C1 segment of cervical spinal cord (tissue), 14 donors: ENCODE data around the gene ACBD6.
A peak's percentile ranks its signal among the peaks of the same experiment; 100 is the strongest.

Experiments
- DNase-seq, 14 donors: peaks; one replicate each; lab custom pipeline; 2025; lab: John Stamatoyannopoulos, UW

Gene ACBD6

DNA sequence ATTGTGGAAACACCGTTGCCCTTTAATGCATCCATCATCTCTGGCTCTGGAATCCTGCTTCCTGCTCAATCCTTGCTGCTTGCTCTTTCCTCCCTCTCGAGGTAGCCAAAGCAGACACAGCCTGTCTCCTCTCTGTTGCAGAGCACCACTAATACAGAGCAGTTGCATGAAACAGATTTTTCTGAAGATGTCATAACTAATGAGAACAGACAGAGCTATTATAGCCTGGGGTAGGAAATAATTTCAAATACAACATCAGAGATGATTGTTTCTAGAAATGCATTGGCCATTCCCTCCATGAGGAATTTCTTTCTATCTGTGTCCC lies 23.3 kb upstream of the ACBD6 start:
- DNase-seq: no peak

- no peak for DNase-seq
Measured at GRCh38 chr1:180524915-180525714, 22.7 kb upstream of the ACBD6 start.

GRCh38 chr1:180524160-180524914 lies 22.0 kb upstream of the ACBD6 start:
- no peak for DNase-seq

DNA sequence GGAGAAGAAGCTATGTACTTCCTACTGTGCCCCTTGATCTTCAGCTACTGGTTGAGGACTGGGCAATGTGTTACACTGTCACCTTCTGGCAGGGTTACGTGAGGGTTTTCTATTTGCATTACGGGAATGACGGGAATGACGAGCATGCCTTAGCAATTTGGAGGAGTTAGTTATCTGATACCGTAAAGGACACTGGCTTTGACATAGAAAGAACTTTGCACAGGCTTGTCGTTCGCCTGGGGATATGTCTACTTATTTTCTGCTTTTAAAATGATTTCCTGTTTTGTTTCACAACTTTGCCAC lies 19.8 kb upstream of the ACBD6 start:
- no peak for DNase-seq

- DNase-seq: no peak
Measured at GRCh38 chr1:180521474-180522212, 19.3 kb upstream of the ACBD6 start.

DNA sequence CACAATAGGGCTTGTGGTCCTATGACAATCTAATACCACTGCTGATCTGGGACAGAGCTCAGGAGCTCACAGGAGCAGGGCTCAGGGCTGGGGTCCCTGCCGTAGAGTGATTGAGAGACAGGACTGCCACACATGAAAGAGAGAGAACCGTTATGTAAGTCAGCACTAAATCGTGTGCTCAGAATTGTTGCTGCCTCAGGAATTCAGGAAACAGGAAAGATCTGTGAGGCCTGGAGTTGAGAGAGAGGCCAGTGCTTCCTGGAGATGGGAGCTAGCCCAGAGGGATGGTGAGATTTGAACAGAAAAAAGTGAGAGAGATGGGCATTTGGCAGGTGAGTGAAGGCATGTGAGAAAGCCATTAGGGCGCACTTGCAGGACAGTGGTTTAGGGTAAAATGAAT lies 17.5 kb upstream of the ACBD6 start:
- no peak for DNase-seq

DNA sequence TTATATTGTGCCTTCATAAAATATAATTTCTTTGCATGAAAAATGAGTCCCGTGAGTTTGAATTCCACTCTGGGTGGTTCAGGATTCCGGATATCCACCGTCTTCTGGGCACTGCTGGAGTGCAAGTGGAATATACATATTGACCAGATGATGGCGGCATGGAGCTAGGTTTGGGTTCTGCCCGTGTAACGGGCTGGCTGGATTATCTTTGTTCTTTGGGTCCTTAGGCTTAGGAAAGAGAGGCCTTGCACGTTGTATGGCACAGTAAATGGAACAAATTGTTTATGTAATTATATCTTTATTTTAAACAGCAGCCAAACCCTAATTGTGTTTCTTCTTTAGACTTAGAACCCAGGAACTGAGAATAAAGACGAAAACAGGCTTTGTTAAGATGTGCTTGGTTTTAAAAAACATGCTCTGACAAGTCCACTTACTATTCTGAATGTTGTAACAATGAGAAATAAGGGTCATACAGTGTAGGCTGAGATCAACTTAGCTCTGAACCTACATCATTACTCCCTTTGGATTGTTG lies 13.5 kb upstream of the ACBD6 start:
- DNase-seq: peak in 12 of 14 donors; percentile 7 to 57 (median 24)

DNA sequence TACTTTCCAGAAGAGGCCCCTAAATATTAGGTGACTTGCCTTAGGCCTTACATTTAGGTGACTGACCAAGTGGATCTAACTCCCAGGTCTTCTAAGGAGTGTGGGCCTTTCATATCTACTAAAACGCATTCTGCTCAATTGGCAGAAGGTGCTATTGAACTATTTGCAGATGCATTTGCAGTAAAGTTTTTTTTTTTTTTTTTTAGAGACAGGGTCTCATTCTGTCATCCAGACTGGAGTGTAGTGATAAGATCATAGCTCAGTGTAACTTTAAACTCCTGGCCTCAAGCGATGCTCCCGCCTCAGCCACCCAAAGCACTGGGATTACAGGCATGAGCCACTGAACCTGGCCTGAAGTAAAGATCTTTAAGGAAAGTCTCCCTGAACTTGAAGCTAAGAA lies 13.0 kb upstream of the ACBD6 start:
- DNase-seq: no peak

DNA sequence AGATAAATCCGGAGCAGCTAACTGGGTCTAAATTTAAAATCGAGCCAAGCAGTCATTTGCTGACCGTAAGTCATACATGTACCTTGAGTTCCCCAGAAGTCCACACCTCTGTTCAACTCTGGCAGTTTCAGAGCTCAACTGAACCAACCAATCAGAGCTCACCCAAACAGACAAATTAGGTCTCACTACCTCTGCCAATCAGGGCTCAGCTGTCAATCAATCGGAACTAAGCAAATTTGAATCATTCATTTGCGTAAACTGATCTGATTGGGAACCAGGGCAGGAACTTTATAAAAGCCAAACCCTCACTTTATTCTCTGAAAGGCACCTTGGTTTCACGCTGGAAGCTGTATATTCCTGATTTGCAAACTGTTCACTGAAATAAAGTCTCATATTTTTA lies 11.2 kb upstream of the ACBD6 start:
- DNase-seq: no peak

DNA sequence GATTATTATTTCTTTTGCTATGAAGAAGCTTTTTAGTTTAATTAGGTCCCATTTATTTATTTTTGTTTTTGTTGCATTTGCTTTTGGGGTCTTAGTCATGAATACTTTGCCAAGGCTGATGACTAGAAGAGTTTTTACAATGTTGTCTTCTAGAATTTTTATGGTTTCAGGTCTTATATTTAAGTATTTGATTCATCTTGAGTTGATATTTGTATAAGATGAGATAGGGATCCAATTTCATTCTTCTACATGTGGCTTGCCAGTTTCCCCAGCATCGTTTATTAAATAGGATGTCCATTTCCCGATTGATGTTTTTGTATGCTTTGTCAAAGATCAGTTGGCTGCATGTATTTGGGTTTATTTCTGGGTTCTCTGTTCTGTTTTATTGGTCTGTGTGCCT lies 8.5 kb upstream of the ACBD6 start:
- DNase-seq: no peak

GRCh38 chr1:180508725-180509097 lies 6.3 kb upstream of the ACBD6 start:
- no peak for DNase-seq

DNA sequence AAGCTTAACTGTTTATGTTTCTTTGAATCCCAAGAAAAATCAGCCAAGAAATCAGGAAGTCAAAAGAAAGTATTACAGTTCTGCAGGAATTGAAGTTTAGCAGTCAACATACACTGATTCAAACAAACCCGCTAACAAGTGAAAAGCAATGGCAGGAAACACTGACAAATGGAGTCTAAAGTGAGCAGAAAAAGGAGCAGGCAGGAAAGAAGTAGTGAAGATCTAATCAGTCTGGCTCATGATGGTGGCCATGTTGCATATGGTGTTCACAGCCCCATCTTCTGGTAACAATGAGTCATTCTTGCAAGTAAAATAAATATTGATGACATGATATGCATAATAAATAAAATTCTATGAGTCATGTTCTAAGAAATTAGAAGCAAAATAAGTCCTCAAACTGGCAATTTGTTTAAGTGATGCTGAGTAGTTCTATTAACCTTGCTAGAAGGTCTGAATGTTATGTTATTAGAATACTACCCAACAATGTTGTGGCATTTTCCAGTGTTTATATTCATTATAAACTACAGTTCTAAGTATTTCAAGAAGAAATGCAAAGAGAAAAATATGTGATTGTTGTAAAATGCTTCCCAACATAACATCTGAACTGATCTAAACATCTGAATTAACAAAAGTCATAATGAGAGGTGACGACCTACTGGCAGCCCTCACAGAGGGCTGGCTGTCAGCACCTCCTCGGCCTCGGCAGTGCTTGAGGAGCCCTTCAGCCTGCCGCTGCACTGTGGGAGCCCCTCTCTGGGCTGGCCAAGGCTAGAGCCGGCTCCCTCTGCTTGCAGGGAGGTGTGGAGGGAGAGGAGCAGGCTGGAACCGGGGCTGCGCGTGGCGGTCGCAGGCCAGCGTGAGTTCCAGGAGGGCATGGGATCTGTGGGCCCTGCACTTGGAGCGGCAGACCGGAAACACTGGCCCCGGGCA lies 5.7 kb upstream of the ACBD6 start:
- DNase-seq: no peak

- no peak for DNase-seq
Measured at GRCh38 chr1:180505732-180506335, 3.5 kb upstream of the ACBD6 start.

GRCh38 chr1:180504186-180504585 lies 1.8 kb upstream of the ACBD6 start:
- DNase-seq: no peak

DNA sequence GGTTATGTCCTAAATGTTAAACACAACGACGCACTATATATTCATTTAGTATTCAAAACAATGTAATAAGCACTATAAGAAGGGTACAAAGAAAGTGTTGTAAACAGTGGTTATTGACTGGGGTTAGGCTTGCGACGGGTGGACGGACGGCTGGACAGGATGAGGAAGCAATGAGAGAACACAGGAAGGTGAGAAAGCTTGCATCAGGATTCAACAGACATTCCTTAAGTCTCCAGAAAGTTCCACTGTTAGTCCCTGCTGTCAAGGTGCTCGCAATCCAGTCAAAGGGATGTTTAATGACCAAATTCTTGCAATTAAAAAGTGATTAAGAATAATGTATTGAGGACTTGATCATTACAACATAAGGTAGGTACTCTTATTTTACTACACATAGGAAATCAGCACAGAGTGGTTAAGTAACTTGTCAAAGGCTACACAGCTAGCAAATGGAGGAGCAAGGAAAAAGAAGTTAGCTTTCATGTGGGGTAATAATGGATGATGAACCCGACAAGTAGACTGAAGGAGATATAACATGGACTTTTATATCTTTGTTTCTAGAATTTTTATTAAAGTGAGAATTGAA lies 994 bp upstream of the ACBD6 start:
- peak in 2 of 14 donors; percentile 31 to 43 for DNase-seq

DNA sequence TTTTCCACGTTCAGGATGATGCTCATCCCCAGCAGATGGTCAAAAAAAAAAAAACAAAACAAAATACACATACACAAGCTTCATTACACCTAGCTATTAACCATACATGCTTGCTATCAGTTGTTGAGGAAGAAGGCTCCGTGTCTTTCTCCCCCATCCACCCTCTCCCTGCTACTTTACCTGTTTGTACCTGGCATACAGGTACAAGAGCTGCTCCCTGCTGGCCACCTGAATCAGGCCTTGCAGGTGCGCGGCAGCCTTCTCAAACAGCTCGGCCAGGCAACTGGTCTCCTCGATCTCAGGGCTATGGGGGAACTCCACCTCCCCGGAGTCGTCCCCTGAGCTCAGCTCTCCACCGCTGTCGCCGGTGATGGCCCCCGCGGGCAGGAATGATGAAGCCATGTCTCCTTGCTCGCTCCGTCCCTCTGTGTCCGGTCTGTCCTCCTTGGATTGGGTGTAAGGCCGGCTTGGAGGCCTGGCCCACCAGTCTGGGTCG lies 464 bp downstream of the ACBD6 start:
- no peak for DNase-seq

DNA sequence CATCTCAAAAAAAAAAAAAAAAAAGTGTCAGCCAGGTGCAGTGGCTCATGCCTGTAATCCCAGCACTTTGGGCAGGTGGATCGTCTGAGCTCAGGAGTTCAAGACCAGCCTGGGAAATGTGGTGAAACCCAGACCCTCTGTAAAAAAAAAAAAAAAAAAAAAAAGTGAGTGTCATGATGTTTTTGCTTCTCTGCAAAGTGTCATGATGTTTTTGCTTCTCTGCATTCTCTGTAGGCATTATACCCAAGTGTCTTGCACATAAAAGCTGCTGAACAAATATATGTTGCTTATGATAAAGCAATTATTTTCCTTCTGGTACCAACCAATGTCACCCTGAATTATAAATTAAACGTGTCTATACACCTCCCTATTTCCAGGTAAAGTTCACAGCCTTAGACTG lies 1.7 kb downstream of the ACBD6 start:
- no peak for DNase-seq

DNA sequence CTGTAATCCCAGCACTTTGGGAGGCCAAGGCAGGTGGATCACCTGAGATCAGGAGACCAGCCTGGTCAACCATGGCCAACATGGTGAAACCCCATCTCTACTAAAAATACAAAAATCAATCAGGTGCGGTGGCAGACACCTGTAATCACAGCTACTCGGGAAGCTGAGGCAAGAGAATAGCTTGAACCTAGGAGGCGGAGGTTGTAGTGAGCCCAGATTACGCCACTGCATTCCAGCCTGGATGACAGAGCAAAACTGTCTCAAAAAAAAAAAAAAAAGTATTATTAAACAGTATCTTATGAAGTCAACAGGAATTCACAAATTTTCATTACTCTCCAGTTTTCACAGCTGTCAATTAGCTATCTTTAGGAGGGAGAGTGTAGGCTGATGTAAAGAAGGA lies 3.8 kb downstream of the ACBD6 start:
- DNase-seq: no peak

GRCh38 chr1:180497826-180498225 lies 4.6 kb downstream of the ACBD6 start:
- DNase-seq: no peak

GRCh38 chr1:180494370-180494769 lies 8.0 kb downstream of the ACBD6 start:
- DNase-seq: no peak

GRCh38 chr1:180489976-180490375 lies 12.4 kb downstream of the ACBD6 start:
- no peak for DNase-seq
